Neuron (in vitro differentiated cells): ENCODE results near the gene STRN3.

ENCODE experiments used
- H2AFZ ChIP-seq: one replicate; pipeline ENCODE4 v1.6.1; 2013; ENCODE audit warnings: low read depth, mild to moderate bottlenecking, inconsistent platforms, low read length, moderate library complexity
- H3K27me3 ChIP-seq: one replicate; pipeline ENCODE4 v1.6.1; 2013; ENCODE audit warnings: low read length; ENCODE audit not compliant: insufficient read depth
- H3K36me3 ChIP-seq: one replicate; pipeline ENCODE4 v1.6.1; 2013; ENCODE audit warnings: low read length; ENCODE audit not compliant: insufficient read depth
- H3K4me1 ChIP-seq: one replicate; pipeline ENCODE4 v1.6.1; 2013; ENCODE audit warnings: low read length; ENCODE audit not compliant: insufficient read depth
- H3K4me3 ChIP-seq: 2 replicates; pipeline ENCODE4 v1.5.1; 2013; ENCODE audit warnings: mild to moderate bottlenecking, low read length, moderate library complexity
- H3K9me3 ChIP-seq: one replicate; pipeline ENCODE4 v1.6.1; 2013; ENCODE audit warnings: low read length

STRN3 gene

GRCh38 chr14:31026450-31027235 is 464 bp upstream of the STRN3 start:
- H3K4me1 ChIP-seq: peaks cover 23% of the 10 kb centered on the region
- peak overlapping the region; percentile 58 for H2AFZ ChIP-seq
- no peaks in the 10 kb centered on the region for H3K27me3 ChIP-seq
- H3K9me3 ChIP-seq: no peaks in the 10 kb centered on the region
- peaks cover 6% of the 10 kb centered on the region for H3K36me3 ChIP-seq
- peak overlapping the region; percentile 76 for H3K4me3 ChIP-seq

GRCh38 chr14:31025367-31026076 is 657 bp downstream of the STRN3 start, which contains the start of gene AP4S1:
TSS of gene AP4S1 (plus strand) at chr14:31025649. CDS start at chr14:31066197, 40,548 bp downstream.
- Histone ChIP-seq H3K27me3 (no peaks in the 10 kb centered on the region), H3K4me1 (peaks cover 23% of the 10 kb centered on the region), H2AFZ (peak within 1 kb of the TSS; percentile 77), H3K9me3 (no peaks in the 10 kb centered on the region), H3K4me3 (peak within 1 kb of the TSS; percentile 76), H3K36me3 (peaks cover 18% of the 10 kb centered on the region)

GRCh38 chr14:31024577-31025366 is 1.4 kb downstream of the STRN3 start:
- Histone ChIP-seq H3K36me3 (peaks cover 18% of the 10 kb centered on the region), H3K27me3 (no peaks in the 10 kb centered on the region), H3K9me3 (no peaks in the 10 kb centered on the region), H2AFZ (peak overlapping the region; percentile 77), H3K4me3 (peak overlapping the region; percentile 76), H3K4me1 (peaks cover 23% of the 10 kb centered on the region)

- Histone ChIP-seq H3K4me3 (peak overlapping the region; percentile 76), H3K9me3 (no peaks in the 10 kb centered on the region), H3K4me1 (peaks cover 23% of the 10 kb centered on the region), H3K36me3 (peaks cover 18% of the 10 kb centered on the region), H3K27me3 (no peaks in the 10 kb centered on the region), H2AFZ (no peak overlapping the region)
These were observed 2.1 kb downstream of the STRN3 start for GRCh38 chr14:31024010-31024480.

- H3K9me3 ChIP-seq: no peaks in the 10 kb centered on the region
- peaks cover 23% of the 10 kb centered on the region for H3K36me3 ChIP-seq
- peaks cover 25% of the 10 kb centered on the region for H3K4me1 ChIP-seq
- no peaks in the 10 kb centered on the region for H3K27me3 ChIP-seq
- H3K4me3 ChIP-seq: no peak overlapping the region
- no peak overlapping the region for H2AFZ ChIP-seq
These were observed 3.8 kb downstream of the STRN3 start for GRCh38 chr14:31022386-31022785.

- peaks cover 23% of the 10 kb centered on the region for H3K36me3 ChIP-seq
- H3K9me3 ChIP-seq: no peaks in the 10 kb centered on the region
- H2AFZ ChIP-seq: no peak overlapping the region
- H3K27me3 ChIP-seq: no peaks in the 10 kb centered on the region
- no peak overlapping the region for H3K4me3 ChIP-seq
- peaks cover 25% of the 10 kb centered on the region for H3K4me1 ChIP-seq
These were observed 4.6 kb downstream of the STRN3 start for GRCh38 chr14:31021576-31021949.

- Histone ChIP-seq H3K9me3 (no peaks in the 10 kb centered on the region), H3K27me3 (no peaks in the 10 kb centered on the region), H3K36me3 (peaks cover 23% of the 10 kb centered on the region), H3K4me3 (no peak overlapping the region), H3K4me1 (peaks cover 25% of the 10 kb centered on the region), H2AFZ (no peak overlapping the region)
These were observed 5.2 kb downstream of the STRN3 start for GRCh38 chr14:31020834-31021575.

GRCh38 chr14:31018057-31018645 is 8.0 kb downstream of the STRN3 start:
- Histone ChIP-seq H2AFZ (no peak overlapping the region), H3K36me3 (peaks cover 23% of the 10 kb centered on the region), H3K9me3 (no peaks in the 10 kb centered on the region), H3K4me1 (peaks cover 4% of the 10 kb centered on the region), H3K27me3 (no peaks in the 10 kb centered on the region), H3K4me3 (no peak overlapping the region)

GRCh38 chr14:31013841-31014240 is 12.3 kb downstream of the STRN3 start:
- H2AFZ ChIP-seq: no peak overlapping the region
- no peak overlapping the region for H3K4me3 ChIP-seq
- H3K9me3 ChIP-seq: peaks cover 3% of the 10 kb centered on the region
- H3K27me3 ChIP-seq: no peaks in the 10 kb centered on the region
- peaks cover 2% of the 10 kb centered on the region for H3K4me1 ChIP-seq
- peaks cover 15% of the 10 kb centered on the region for H3K36me3 ChIP-seq

GRCh38 chr14:31010935-31011334 is 15.2 kb downstream of the STRN3 start:
- peaks cover 18% of the 10 kb centered on the region for H3K36me3 ChIP-seq
- no peak overlapping the region for H2AFZ ChIP-seq
- no peaks in the 10 kb centered on the region for H3K27me3 ChIP-seq
- H3K4me1 ChIP-seq: no peaks in the 10 kb centered on the region
- no peak overlapping the region for H3K4me3 ChIP-seq
- H3K9me3 ChIP-seq: peaks cover 3% of the 10 kb centered on the region

GRCh38 chr14:31009836-31010574 is 16.2 kb downstream of the STRN3 start:
- Histone ChIP-seq H3K9me3 (peaks cover 6% of the 10 kb centered on the region), H2AFZ (no peak overlapping the region), H3K36me3 (peaks cover 27% of the 10 kb centered on the region), H3K27me3 (no peaks in the 10 kb centered on the region), H3K4me1 (no peaks in the 10 kb centered on the region), H3K4me3 (no peak overlapping the region)
